NCI-H446 treated with DMSO at 0.1 percent for 48 hours (cell line): ENCODE measurements around the gene KCNQ1.

Experiments used
- DNase-seq: peaks from one replicate; lab custom pipeline; 2025; lab: John Stamatoyannopoulos, UW

The KCNQ1 gene

DNA sequence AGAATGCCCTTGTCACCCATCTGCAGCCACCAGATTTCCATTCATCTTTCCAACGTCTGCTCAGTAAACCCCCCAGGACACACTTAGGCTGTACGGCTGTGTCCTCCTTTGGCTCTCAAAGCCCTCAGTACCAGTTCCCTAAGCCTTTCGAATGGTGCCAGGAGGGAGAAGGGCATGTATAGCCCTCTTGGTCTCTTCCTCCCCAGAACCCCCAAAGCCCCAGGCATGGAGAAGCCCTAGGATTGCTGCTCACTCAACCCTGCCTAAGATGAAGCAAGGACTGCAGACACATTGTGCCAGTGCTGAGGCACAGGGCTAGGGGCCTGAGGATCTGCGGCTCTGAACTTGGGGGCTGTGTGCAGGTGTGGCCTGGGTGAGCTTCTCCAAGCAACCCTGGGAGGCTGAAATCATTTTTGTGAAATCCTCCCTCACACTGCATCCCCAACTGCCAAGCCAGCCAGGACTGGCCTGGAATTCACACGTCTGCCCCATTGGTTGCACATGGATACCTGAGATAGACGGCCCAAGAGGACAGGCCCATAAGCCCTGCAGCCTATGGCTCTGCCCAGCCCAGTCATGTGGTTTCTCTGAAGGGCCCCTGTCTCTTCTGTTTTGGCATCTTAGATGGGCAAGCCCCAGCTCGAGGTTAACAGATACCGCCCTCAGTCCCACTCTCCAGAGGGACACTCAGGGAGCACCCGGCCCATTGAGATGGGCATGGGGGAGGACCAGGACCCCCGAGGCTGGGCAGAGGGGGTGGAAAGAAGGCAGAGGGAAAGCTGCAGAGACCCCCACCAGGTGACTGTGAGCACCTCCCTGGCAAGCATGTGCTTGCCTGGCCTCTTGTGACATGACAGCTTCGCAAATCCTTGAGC, 221.0 kb downstream of the KCNQ1 start:
- DNase-seq: no peak

DNA sequence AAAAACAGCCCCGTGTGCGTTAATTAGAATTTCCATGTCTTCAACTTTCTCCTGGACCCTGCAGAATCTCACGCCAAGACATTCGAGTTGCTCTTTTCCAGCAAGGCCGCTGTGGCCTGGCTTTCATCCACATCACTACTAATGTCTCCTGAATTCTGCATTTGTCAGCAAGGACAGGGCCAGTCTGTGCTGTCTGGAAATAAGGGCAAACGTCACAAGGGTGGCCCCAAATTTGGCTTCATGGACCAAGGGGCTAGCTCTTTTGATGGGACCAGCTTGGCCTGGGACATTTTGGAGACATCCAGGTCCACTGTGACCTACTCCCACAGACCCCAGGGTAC, 221.6 kb downstream of the KCNQ1 start:
- DNase-seq: no peak

DNA sequence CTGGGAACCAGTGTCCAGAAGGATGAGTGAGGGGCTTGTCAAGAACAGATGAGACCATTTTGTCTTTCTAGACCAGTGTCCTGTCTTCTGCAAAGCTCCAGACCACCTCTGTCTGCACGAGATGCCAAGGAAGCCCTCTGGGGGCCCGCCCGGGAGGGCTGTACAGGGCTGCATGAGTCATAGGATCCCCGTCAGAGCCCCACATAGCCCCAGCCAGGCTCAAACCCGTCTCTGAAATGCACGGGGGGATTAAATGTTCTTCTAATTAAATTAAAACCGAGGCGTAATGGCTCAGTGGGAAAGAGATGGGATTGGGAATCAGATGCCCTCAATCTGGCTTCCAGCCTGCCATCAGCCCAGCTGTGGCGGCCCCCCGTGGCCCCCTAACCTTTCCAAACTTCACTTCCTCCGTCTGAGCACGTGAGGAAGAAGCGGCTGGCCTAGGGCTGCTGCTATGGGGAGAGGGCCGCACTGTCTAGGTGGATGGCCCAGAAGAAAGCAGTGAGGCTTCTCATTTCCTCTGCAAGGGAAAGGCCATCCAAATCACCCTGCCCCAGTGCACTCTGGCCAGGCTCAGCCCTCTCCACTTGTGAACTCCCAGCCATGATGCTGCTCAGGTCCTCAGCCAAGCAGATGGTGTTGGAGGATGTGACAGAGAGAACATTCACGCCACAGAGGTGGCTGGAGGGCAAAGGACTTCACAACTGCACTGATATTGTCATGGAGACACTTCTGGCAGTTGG, 222.2 kb downstream of the KCNQ1 start:
- no peak for DNase-seq

- DNase-seq: no peak
Measured at GRCh38 chr11:2667940-2668339, 223.1 kb downstream of the KCNQ1 start.

DNA sequence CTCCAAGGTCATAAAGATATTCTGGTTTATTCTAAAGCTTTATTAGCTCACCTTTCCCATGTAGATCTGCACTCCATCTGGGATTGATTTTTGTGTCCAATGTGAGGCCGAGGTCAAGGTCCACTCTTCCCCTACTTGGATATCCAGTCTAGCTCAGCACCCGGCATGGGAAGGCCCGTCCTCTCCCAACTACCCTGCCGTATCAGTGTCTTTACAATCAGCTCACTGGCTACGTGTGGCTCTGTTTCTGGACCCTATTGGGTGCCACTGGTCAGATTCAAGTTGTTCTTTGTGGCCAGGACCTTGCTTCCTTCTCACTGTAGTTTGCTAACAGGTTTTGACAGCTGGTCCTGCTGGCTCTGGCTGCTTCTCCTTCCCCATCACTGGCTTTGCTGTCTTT, 224.1 kb downstream of the KCNQ1 start:
- DNase-seq: no peak

- no peak for DNase-seq
Measured at GRCh38 chr11:2669634-2670469, 225.0 kb downstream of the KCNQ1 start.

DNA sequence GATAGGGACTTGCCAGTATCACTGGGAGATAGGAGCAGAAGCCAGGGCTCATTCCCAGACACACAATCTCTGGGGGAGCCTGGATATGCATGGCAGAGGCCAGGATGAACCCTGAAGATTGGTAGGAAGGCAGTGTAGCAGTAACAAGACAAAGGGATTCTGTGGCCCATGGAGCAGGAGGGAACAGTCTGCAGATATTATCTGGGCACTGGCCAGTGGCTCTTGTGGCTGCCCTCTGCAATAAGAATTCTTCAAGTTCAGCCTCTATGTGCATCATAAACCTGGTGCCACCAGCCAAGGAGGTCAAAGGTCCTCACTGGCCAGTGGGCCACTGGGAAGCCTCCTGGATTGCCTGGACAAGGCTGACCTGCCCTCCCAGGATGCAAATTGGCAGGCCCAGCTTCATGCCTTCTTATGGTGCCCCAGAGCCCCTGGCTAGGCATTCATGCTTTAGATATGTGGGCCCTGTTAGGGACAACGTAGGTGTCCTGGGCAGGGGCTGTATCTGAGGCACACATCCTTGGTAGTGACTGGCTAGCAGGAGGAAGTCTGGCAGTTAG, 225.8 kb downstream of the KCNQ1 start:
- DNase-seq: no peak

DNA sequence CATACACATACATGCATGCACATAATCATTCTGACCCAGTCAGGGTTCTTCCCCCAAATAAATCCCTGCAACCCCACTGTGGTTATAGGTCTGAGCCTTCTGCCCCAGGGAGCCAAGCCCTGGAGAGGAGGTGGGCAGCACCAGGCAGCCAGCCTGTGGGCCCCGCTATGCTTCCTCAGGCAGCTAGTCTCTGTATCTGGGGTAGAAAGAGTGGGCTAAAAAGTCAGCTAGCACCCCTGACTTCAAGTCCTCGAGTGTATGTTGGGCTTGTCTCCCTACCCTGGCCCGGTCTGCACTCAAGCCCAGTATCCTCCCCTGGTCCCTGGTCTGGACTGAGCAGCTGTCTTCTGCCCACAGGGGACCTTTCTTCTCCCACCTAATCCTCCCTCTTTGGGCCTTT, 226.9 kb downstream of the KCNQ1 start:
- DNase-seq: no peak

DNA sequence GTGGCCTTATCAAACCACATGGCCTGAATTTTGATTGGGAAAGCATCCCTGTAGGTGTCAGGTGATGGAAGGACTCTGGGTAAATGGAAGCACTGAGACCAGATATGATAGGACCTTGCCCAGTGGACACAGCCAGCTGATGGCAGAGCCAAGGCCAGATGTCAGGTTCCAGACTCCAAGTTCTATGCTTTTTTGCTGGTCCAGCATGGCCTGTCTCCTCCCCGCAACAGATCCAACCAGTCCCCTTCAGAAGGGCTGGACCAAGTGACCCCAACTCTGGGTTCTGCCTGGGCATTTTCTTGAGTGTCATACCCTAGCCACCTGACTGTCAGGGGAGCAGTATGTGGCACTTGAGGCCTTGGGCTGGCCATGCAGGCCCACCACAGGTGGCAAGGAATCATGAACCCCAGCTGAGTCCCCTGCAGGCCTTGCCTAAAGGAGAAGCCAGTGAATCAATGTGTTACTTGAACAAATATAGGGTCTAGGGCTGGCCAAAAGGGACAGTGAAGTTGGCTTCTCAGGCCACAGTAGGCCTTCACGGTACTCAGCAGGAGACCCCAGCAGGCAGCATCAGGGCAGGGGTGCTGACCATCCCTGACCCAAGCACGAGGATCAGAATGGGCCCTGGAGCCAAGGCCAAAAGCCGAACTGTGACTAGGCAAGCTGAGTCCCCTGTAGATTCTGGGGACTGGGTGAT, 227.9 kb downstream of the KCNQ1 start:
- DNase-seq: no peak

GRCh38 chr11:2673250-2673610, 228.4 kb downstream of the KCNQ1 start:
- DNase-seq: no peak

- no peak for DNase-seq
Measured at GRCh38 chr11:2673871-2674471, 229.2 kb downstream of the KCNQ1 start.

DNA sequence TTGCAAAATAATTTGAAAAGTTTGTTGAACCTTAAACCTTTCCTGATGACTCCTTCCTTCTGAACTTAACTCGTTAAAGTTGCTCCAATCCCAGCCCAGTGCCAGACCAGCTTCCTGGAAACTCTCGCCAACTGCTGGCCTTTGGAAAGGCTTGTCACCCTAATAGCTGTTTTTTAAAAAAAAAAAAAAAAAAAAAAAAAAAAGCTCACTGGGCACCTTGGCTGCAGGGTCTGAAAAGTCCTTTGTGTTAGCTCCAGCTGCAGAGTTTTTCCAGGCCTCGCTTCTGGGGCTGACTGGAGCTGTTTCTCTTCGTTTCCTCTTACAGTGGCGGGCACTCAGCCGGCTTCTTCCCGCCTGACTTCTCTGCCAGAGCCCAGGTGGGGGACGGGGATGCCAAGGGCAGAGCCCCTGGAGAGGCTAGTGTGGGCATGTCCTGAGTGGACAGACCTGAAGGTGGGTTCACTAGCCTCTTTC, 229.9 kb downstream of the KCNQ1 start:
- DNase-seq: no peak

- DNase-seq: no peak
Measured at GRCh38 chr11:2675540-2675939, 230.7 kb downstream of the KCNQ1 start.

DNA sequence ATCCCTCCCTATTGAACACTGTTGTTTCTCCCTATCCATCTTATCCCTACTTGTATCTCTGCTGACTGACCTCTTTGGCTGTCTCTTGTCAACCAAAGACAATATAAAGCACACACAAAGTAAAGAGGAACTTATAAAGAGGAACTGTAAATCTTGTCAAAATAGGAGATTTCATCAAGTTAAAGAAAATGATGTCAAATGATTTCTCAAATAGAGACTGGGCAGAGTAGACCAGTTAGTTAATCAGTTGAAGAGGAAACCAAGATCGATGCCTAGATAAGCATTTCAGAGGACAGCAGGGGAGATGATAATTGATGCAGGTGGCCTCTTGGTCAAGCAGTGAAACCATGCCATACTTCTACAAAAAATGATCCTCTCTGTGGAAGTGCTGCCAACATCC, 232.3 kb downstream of the KCNQ1 start:
- DNase-seq: no peak

DNA sequence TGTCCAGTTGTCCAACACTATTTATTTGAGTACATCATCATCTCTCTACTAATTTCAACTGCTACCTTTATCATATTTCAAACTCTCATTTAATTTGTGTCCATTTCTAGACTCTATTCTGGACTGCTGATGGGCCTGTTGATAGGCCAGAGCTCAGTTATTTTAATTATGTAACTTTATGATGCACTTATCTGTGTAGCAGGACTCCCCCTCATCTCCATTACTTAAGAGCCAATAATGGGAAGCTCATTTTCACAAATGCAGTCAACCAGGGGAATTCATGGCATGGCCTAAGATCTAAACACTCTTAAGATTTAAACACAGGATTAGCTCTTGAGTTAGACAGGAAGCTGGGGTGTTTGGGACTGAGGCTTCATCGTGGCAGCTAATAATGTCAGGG, 233.6 kb downstream of the KCNQ1 start:
- DNase-seq: no peak

- DNase-seq: no peak
Measured at GRCh38 chr11:2679011-2679676, 234.3 kb downstream of the KCNQ1 start.

DNA sequence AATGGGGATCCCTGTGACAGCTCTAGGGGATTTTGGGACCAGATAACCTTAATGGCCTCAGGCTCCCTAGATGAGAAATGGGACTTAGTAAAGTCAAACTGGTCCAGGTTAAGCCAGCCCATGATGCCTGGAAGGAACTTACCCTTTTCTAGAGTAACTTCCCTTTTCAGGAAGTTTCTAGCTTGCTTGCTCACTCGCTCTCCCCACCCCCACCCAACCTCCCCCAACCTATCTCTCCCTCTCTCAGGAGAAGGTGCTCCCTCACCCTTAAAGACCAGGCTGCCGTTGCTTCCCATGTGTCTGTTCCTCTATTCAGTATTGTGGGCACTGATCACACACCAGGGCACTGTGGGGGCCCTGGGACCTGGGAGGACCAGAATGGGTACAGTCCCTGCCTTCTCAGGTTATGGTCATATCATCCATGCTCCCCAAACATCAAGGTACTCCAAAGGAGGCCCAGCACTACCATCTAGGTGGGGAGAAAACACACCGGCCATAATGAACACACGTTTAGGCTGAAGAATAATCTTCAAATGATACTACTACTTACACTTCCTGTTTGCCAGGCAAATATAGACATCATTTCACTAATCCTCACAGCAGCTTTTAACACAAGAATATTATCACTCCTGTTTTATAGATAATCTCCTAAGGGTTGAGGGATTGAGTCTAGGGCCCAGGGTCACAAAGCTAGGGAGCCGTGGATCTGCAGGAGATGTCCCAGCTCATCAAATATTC, 236.8 kb downstream of the KCNQ1 start:
- DNase-seq: no peak

GRCh38 chr11:2683806-2684205, 239.0 kb downstream of the KCNQ1 start:
- DNase-seq: no peak

DNA sequence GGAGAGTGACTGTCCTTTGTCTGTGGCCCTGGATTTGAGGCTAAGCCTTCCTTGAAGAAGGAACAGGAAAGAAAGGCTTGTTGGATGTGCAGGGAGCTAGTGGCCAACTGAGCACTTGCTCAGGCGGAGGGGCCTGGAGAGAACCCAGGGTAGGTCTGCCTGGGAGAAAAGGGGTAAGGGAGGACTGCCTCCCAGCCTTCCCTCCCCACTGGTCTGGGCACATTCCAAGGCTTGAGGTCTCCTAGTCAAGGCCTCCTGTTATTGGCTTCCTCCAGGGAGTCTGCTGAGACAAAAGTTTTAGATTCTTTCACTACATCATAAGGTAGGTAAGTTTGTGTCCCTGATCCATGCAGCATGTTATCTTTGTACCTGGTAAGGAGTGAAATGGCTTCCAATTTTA, 239.8 kb downstream of the KCNQ1 start:
- DNase-seq: no peak

DNA sequence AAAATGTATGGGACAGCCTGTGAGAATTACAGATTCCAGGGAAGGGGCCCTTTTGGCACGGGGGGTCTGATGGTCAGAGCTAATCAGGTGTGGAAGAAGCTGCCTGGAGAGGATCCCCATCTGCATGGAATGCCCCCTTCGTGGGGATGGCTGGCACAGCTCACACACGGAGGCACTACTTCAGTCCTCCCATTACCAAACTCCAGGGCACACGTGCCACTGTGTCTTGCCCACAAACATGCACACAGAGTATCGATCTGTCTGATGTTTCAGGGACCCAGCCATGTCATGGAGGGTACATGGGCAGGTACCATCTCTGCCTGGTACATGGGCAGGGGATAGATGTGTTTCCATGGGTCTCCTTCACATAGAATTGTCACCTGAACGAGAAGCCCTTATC, 240.2 kb downstream of the KCNQ1 start:
- no peak for DNase-seq
